Measurements from ENCODE around the gene RFT1.
A peak's percentile ranks its signal among the peaks of the same experiment; 100 is the strongest.

RFT1 gene

DNA sequence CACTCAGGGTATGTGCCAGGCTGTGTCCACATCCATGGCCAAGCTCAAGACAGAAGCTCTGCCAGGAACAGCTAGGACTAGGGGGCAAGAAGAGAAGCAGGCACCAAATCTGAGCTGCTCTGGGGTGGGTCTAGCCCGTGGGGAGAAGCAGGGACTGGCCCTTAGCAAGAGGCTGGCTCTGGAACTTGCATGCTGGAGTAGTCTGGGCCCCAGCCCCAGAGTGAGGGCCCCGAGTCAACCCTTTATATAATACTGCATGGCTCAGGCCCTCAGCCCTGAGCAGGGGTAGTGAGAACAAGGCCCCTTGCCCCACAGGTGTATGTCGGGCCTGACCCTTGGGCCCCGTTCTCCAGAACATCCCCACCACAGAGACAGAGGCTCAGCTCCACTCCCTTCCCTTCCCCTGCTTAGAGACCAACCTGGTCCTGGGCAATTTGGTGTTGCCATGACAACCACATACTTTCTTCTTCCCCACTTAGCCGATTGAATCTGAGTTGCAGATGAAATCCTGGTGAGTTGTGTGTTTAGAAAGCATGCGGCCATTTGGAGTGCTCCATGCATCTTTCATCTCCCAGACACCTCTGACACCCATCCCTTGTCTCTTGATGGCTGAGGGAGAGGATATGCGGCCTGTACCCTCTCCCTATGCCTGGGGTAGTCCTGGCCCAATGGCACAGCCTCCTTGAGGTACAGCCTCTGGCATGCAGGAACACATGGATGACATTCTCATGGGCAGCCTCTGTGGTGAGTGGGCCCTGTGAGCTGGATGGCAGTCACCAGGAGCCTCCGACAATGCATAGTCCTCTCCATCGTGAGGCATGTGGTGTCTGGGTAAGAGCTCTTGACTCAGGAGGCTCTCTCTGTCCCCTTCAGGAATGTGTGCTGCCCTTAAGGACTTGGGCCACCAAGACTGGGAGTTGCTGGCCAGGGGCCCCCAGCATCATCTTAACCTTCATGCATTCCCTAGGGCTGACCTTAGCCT is 55.2 kb downstream of the RFT1 start:
- no peak overlapping the region for H3K27ac ChIP-seq (ENCODE audit: low read depth, low read length)
- no peaks in the 10 kb centered on the region for H3F3A ChIP-seq (ENCODE audit: control insufficient read depth, insufficient read depth)
- H3K4me1 ChIP-seq (ENCODE audit: control insufficient read depth, low read length), result peaks cover 18% of the 10 kb centered on the region
- no peaks in the 10 kb centered on the region for H3K9me2 ChIP-seq (replicated peaks; ENCODE audit: control insufficient read depth, low read length)
- TF ChIP-seq EZH2phosphoT487 (IDR thresholded peaks at IDR 0.05; ENCODE audit: borderline replicate concordance, low read length) (no peak), CTCF (IDR thresholded peaks at IDR 0.05; ENCODE audit: low read depth, low read length, poor library complexity, severe bottlenecking) (no peak)
- no peaks in the 10 kb centered on the region for H4K20me1 ChIP-seq (ENCODE audit: control insufficient read depth, insufficient read depth, low read depth, low read length)
- H3K36me3 ChIP-seq (ENCODE audit: control insufficient read depth, low read length), result no peaks in the 10 kb centered on the region
- H3K4me2 ChIP-seq (ENCODE audit: low read length), result no peak overlapping the region
- H3K27me3 ChIP-seq (ENCODE audit: control insufficient read depth, low read length), result no peaks in the 10 kb centered on the region
- H3K4me3 ChIP-seq (ENCODE audit: low read length), result no peak overlapping the region
- no peaks in the 10 kb centered on the region for H3K79me2 ChIP-seq (ENCODE audit: control insufficient read depth, low read length)
- no peaks in the 10 kb centered on the region for H3K9me3 ChIP-seq (ENCODE audit: control insufficient read depth, insufficient read depth, low read length)

DNA sequence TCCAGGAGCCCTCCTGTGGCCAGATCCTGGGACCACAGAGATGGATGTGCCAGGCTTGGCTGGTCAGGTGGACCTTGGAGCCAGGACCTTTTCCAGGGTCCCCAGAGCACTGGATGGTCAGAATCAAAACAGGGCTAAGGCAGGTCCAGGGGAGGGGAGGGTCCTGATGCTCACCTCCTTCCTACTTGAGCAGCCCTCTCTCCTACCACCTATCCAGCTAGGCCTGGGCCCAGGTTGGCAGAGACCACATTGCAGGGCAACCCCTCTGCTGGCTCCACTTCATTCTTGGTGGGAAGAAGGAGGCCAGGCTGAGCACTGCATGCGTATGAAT is 55.9 kb downstream of the RFT1 start:
- H3K9me2 ChIP-seq (replicated peaks; ENCODE audit: control insufficient read depth, low read length), result no peaks in the 10 kb centered on the region
- no peaks in the 10 kb centered on the region for H3K9me3 ChIP-seq (ENCODE audit: control insufficient read depth, insufficient read depth, low read length)
- no peaks in the 10 kb centered on the region for H3K79me2 ChIP-seq (ENCODE audit: control insufficient read depth, low read length)
- H3K4me1 ChIP-seq (ENCODE audit: control insufficient read depth, low read length), result peaks cover 18% of the 10 kb centered on the region
- no peak overlapping the region for H3K4me2 ChIP-seq (ENCODE audit: low read length)
- H3K27me3 ChIP-seq (ENCODE audit: control insufficient read depth, low read length), result no peaks in the 10 kb centered on the region
- no peaks in the 10 kb centered on the region for H3K36me3 ChIP-seq (ENCODE audit: control insufficient read depth, low read length)
- no peak overlapping the region for H3K4me3 ChIP-seq (ENCODE audit: low read length)
- no peaks in the 10 kb centered on the region for H4K20me1 ChIP-seq (ENCODE audit: control insufficient read depth, insufficient read depth, low read depth, low read length)
- TF ChIP-seq CTCF (IDR thresholded peaks at IDR 0.05; ENCODE audit: low read depth, low read length, poor library complexity, severe bottlenecking) (no peak), EZH2phosphoT487 (IDR thresholded peaks at IDR 0.05; ENCODE audit: borderline replicate concordance, low read length) (no peak)
- H3K27ac ChIP-seq (ENCODE audit: low read depth, low read length), result no peak overlapping the region
- no peaks in the 10 kb centered on the region for H3F3A ChIP-seq (ENCODE audit: control insufficient read depth, insufficient read depth)

DNA sequence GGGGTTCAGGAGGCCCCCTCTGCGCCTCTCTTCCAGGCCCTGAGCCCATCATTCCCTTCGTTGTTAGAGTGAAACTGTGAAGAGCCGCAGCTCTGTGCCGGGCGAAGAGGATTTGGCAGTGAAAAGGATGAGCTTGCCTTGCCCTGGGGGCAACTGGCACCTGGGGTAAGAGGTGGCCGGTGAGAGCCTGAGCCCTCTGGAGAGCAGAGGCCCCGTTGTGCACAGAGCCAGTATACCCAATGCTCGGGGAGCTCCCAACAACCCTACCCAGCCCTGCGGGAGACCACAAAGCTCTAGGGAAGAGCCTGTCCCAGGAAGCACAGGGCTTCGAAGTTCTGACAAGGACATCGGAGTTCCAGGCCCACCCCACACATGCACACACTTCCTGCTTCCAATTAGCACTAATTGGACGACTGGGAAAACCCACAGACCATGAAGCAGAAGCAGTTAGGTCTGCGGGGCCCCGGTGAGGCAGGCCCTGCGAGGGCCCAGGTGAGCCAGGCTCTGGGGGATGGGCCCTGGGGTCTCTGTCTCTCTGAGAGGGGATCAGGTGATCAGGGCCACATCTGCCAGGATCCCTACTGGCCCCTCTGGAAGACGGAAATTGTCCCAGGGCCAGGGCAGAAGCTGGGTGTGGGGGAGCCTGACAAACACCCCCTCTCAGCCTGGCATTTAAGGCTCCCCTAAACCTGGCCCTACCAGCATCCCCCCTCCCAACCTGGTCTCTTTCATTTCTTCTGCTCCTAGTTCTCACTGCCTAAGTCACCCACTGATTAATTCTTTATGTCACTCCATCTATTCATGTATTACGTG is 56.5 kb downstream of the RFT1 start:
- no peak for TF ChIP-seq CTCF (IDR thresholded peaks at IDR 0.05; ENCODE audit: low read depth, low read length, poor library complexity, severe bottlenecking)
- no peak for TF ChIP-seq EZH2phosphoT487 (IDR thresholded peaks at IDR 0.05; ENCODE audit: borderline replicate concordance, low read length)
- Histone ChIP-seq H3K9me2 (replicated peaks; ENCODE audit: control insufficient read depth, low read length) (no peaks in the 10 kb centered on the region), H3K27me3 (ENCODE audit: control insufficient read depth, low read length) (no peaks in the 10 kb centered on the region), H3K36me3 (ENCODE audit: control insufficient read depth, low read length) (no peaks in the 10 kb centered on the region), H3K4me2 (ENCODE audit: low read length) (peak overlapping the region; percentile 87), H3K27ac (ENCODE audit: low read depth, low read length) (no peak overlapping the region), H3K79me2 (ENCODE audit: control insufficient read depth, low read length) (no peaks in the 10 kb centered on the region), H3F3A (ENCODE audit: control insufficient read depth, insufficient read depth) (no peaks in the 10 kb centered on the region), H4K20me1 (ENCODE audit: control insufficient read depth, insufficient read depth, low read depth, low read length) (no peaks in the 10 kb centered on the region), H3K4me1 (ENCODE audit: control insufficient read depth, low read length) (peaks cover 18% of the 10 kb centered on the region), H3K9me3 (ENCODE audit: control insufficient read depth, insufficient read depth, low read length) (no peaks in the 10 kb centered on the region), H3K4me3 (ENCODE audit: low read length) (peak overlapping the region; percentile 79)

Measured in DOHH2 (cell line).